Left kidney (tissue), 2 donors: ENCODE results near the gene NUCB1. TPM values are rescaled to one million over a fixed set of nuclear protein-coding genes. Genes with fewer than 3 reads are reported as not detected.

ENCODE experiments used
- DNase-seq: peaks from one replicate; pipeline ENCODE4 v3.0.0-alpha.2; 2013
- polyA plus RNA-seq: library from polyadenylated mRNA; unstranded; fragments of 120-200 nt; gene quantifications from one replicate; pipeline ENCODE4 v1.2.1, GENCODE V29; 2013; ENCODE audit not compliant: insufficient read length

NUCB1 gene
- polyA plus RNA-seq, 1 donor = 238 TPM

DNA sequence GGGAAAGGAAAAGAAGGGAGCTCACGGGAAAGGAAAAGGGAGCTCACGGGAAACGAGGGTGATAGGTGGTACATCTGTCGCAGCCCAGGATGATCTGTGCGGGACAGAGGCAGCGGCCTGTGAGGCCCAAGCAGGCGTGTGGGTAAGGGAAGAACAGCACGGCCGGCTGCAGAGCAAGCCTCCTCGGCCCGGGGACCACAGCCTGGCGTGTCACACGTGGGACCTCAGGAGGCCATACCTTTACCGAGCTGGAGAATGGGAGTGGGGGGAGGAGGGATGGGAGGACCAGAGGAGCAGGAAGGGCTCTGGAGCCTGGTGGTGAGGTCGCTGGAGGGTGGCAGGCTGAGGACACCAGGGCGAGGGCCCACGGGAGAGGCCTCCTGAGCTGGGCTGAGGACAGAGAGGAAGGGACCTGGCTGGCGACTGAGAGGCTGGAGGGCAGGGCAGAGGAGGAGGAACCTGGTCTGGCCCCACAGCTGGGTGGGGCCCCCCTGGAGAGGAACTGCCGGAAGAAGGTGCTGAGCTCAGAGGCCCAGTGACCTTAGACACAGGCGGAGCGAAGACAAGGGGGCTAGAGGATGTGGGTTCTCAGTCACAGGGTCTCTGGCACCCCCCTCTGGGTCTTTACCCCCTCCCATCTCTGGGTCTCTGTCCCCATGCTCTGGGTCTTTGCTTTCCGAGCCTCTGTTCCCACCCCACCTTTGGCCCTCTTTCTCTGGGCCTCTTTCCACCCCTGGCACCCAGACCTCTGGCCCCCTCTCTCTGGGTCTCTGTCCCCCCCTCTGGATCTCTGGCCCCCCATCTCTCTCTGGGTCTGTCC, 62.1 kb downstream of the NUCB1 start:
- DNase-seq = no peak

DNA sequence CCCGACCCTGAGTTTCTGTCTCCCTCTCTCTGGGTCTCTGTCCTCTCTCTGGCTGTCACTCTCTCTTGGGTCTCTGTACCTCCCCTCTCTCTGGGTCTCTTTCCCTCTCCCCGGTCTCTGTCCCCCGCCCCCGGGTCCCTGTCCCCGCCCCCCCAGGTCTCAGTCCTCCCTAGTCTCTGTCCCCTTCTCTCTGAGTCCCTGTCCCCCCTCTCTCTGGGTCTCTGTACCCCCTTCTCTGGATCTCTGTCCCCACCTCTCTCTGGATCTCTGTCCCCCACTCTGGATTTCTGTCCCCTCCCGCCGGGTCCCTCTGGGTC, 62.7 kb downstream of the NUCB1 start:
- no peak for DNase-seq

DNA sequence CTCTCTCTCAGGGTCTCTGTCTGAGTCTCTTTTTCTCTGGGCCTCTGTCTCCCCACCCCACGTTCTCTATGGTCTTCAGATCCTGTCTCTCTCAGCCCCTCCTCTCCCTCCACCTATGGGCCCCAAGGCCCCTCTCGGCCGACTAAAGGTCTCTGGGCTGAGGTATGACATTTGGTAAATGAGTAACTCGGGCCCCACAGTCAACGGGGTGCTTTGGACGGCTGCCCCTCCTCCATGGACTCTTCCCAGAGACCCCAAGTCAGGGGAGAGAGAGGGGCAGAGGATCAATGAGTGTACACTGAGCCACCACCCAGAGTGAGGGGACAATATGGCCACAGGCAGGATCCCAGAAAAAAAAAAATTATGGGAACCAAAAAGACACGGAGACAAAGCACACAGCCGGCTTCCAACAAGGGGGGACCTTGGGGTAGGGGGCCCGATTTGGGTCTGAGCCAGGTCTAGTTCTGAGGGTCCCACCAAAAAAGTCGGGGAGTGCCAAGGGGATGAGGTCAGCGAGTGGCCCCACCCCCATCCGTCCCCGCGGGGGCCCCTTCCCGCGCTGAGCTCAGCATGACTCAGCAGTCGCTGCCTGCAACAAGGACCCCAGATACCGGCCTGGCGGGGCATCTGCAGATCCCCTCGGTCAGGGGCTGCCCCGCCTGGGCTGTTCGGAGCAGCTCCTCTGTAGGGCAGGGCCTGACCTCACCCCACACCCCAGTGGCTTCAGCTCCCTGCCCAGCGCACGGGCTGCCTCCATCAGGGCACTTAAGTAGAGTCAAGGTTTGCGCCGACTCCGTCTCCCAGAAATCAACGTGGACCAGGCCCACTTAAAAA, 63.5 kb downstream of the NUCB1 start:
- peak; percentile 51 for DNase-seq

DNA sequence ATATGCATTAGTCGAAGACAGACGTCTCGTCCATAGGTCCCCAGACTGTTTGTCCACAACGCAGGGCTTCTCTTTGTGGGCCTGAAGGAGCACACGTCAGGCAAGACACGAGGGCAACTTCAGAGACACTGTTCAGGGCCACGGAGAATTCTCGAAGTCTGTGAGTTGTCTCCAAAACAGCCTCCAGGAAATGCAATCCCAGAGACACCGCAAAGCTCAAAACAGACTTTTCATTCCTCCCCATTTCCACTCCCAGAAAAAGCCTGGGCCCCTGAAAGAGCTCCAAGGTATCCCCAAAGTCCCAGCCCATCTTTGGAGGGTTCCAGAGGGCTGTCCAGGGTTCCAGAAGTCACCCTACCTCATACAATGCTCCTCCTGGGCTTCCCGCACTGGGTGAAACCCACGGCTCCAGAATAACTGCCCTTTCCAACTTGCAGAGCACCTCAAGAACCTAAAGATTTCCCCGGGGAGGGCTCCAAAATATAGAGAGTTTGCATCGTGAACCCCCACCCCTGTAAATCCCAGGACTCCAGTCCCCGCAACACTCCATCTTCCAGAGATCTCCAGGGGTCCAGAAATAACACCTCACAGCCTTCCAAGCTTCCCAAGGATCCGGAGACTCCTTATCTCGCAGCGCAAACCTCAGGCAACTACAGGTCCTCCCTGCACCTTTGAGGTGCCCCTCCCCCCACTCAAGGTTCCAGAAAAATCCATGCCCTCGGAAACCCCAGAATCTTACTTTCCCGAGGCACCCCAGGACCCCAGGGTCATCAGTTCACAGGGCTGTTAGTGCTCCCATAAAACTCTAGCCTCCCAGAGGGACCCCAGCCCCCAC, 64.3 kb downstream of the NUCB1 start:
- DNase-seq = no peak

DNA sequence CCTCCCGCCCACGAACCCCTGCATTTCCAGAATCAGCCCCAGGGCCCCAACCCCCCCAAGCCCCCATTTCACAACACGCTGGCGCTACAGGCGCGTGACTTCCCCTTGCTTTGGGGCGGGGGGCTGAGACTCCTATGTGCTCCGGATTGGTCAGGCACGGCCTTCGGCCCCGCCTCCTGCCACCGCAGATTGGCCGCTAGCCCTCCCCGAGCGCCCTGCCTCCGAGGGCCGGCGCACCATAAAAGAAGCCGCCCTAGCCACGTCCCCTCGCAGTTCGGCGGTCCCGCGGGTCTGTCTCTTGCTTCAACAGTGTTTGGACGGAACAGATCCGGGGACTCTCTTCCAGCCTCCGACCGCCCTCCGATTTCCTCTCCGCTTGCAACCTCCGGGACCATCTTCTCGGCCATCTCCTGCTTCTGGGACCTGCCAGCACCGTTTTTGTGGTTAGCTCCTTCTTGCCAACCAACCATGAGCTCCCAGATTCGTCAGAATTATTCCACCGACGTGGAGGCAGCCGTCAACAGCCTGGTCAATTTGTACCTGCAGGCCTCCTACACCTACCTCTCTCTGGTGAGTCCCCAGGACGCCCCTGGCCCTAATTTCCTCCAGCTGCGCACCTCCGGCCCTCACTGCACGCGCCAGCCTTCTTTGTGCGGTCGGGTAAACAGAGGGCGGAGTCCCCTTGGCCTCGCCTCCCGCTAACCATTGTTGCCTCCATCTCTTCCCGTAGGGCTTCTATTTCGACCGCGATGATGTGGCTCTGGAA, 65.1 kb downstream of the NUCB1 start, which contains the start of gene FTL:
TSS of gene FTL (plus strand) at position 270 of the 766 bp plus-strand sequence. CDS start at position 469, 199 bp downstream.
- DNase-seq = peak; percentile 94

DNA sequence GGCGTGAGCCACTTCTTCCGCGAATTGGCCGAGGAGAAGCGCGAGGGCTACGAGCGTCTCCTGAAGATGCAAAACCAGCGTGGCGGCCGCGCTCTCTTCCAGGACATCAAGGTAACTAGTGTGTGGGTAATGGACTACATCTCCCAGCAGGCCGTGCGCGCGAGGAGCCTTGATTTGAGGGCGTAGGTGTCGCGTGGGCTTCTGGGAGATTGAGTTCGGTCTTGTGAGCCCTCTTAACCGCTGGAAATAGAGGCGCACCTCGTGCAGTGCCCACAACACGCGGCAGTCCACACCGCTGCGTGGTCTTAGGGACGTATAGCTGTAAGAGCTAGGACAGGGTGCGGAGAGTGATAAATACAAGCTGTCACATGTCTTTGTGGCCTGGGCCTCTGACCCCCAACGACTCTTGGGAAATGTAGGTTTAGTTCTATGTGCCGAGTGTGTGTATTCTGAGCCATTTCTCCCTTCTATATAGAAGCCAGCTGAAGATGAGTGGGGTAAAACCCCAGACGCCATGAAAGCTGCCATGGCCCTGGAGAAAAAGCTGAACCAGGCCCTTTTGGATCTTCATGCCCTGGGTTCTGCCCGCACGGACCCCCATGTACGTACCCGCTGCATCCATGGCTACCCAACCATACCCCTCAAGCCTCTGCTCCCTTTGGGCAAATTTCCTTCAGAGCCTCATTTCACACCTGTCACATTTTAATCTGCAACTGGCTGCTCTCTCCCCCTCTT, 65.9 kb downstream of the NUCB1 start:
- DNase-seq = peak; percentile 88

DNA sequence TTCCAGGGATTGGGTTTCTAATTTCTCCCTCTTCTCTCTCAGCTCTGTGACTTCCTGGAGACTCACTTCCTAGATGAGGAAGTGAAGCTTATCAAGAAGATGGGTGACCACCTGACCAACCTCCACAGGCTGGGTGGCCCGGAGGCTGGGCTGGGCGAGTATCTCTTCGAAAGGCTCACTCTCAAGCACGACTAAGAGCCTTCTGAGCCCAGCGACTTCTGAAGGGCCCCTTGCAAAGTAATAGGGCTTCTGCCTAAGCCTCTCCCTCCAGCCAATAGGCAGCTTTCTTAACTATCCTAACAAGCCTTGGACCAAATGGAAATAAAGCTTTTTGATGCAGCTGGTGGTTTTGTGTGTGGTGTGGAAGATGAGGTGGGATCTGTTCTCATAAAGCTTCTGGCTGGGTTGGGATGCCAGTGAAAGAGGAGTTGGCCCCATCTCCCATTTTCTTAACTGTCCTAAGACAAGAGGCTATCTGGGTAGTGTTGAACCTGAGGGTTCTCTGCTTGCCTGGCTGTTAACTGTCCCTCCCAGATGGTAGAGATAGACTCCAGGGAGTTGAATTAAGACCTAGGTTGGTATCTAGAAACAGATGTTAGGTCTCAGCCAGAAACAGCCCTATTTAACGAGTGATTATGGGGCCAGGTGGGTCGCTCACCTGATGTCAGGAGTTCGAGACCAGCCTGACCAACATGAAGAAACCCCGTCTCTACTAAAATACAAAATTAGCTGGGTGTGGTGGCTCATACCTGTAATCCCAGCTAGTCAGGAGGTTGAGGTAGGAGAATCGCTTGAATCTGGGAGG, 66.6 kb downstream of the NUCB1 start:
- DNase-seq = no peak

DNA sequence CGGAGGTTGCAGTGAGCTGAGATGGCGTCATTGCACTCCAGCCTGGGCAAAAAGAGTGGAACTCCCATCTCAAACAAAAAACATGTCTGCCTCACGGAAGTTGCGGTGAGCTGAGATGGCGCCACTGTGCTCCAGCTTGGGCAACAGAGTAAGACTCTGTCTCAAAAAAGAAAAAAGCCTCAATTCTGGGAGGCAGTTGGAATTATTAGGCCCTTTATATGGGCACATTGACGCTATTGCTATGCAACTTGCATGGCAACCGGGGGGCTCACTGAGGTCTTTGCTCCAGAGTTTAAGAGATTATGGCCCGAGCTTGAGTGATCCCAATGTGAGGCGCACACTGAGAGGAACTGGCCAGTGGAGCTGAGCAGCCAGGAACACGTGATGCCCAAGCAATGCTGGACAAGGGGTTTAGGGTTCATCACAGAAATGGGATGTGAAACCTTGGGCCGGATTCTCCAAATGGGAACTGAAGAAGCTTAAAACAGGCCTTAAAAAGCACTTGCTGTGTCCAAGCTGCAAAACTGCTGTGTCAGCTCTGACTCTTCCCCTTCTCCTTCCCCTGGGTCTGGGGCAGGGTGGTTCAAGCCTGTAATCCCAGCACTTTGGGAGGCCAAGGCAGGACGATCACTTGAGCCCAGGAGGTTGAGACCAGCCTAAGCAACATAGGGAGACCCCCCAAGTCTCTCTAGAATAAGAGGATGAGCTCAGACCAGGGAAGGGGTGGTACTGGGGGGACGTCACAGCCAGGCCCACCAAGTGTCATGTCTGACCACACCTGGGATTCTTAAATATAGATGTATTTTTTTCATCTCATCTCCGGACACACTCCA, 67.5 kb downstream of the NUCB1 start:
- DNase-seq = no peak

DNA sequence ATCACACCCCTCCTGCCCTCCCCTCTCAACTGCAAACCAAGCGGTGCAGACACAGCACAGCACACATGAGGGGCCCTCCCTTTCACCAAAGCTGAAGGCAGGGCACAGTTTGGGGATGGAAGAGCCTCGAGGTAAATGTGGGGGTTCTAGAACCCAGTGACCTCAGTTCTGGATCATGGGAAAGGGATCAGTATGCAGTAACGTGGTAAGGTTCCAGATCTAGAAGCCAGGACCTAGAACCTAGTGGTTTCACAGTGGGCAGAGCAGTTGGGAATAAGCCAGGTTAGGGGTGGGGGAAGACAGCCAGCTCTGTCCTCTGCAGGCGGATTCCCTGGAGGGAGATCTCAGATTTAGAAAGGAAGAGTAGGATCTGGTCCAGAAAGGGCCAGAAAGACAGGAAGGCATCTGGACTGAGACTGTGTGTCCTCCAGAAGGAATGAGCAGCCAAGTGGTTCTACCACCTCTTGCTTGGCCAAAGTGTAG, 68.1 kb downstream of the NUCB1 start:
- DNase-seq = no peak

DNA sequence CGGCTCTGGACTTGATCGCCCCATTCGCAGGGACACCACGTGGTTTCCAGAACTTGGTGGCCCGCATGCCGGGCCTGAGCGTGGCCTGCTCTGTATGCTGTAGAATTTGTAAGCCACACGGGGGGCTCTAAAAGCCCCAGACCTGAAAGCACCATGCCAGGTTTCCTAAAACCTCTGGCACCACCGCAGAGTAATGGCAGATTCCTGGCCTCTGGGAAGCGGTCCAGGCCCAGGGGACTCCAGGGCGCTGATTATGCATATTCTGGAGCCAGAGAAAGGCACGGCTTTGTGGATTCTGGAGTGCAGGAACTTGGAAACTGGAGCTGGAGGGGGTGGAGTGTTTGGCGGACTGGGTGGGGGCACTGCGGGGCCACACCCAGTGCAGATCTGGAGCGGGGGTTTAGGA, 68.7 kb downstream of the NUCB1 start:
- no peak for DNase-seq

DNA sequence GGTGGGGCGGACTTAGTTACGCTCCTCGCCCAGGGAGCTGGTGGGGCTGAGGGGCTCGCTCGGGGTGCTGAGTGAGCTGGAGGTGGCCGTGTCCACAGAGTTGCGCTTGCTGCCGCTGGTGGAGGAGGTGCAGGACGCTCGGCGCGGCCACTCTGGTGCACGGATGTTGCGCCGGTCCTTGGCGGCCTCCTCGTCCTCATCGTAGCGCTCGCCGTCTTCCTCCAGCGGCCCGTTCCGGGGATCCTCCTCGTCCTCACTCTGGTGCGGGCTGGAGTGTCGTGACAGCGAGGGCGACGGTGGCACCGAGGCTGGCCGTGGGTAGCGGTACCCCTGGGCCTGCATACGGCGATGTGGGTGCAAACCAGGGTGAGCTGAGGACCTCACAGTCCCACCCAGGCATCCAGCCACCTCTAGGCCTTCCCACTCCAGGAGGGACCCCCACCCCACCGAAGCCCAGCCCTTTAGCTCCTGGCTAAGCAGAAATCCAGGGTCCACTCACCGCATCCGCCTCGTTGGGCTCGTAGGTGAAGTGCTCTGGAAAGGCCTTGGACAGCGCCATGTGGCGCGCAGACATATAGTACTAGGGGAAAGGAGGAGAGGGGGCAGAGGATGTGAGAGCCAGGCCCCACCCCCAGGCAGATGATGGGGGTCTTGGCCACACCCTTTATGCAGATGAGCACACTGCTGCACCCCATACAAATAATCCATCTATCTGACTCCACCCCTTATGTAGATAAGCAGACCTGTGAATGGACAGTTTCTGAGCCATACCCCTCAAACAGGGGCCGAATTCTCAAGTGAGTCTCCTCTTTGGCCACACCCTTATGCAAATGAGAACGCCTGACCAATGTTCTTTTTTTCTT, 69.4 kb downstream of the NUCB1 start:
- no peak for DNase-seq

DNA sequence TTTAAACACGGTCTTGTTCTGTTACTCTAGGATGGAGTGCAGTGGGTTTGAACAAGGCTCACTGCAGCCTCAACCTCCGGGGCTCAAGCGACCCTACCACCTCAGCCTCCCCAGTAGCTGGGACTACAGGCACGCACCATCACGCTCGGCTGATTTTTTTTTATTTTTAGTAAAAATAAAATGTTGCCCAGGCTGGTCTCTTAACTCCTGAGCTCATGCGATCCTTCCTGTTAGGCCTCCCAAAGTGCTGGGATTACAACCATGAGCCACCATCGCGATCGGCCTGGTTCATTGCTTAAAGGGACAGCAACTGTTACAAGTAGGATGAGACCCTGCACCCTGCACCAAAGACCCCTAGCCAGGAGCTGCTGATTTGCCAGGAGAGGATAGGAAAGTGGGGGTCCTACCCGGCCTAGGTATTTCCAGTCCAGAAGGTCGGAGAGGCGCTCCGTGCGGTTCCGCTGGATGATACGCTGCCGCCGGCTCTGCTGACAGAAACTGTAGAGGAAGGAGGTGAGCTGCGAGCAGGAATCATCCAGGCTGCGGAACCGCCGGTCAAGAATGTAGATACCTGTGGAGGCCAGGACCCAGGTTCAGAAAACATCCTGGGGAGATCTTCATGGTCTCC, 70.1 kb downstream of the NUCB1 start:
- DNase-seq = no peak

DNA sequence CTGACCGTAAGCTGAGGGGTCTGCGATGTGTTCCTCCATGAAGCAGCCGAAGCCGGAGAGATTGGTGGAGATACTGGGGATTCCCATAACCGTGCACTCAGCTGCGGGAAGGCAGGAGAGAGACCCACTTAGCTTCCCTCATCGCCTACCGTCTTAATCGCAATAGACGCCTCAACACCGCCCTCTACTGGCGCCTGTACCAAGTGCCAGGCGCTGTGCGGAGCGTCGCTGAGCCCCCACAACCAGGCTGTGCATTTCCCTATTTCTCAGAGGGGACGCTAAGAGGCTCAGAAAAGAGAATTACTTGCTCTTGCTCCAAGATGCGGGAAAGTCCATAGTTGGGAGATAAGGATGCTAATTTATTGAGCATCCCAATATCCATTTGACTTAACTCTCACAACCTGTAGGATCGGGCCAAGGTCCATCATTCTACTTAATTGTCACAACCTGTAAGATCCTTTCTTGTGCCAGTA, 70.8 kb downstream of the NUCB1 start:
- DNase-seq = peak; percentile 83
